NB4 (cell line): Measurements from ENCODE around the gene MGA.
A peak's percentile ranks its signal among the peaks of the same experiment; 100 is the strongest.

Experiments used
- DNase-seq: peaks from one replicate; pipeline ENCODE4 v3.0.0; 2010; ENCODE audit warnings: low read depth
- H3K4me3 ChIP-seq: one replicate; pipeline ENCODE4 v1.5.1; 2011; ENCODE audit warnings: mild to moderate bottlenecking, low read depth, low read length, moderate library complexity
- MYC ChIP-seq: IDR thresholded peaks from 2 replicates; pipeline ENCODE4 v1.6.1; 2011; ENCODE audit warnings: low read depth, low read length
- POLR2A ChIP-seq: IDR thresholded peaks from 2 replicates; pipeline ENCODE4 v1.6.1; 2011; ENCODE audit warnings: mild to moderate bottlenecking; ENCODE audit not compliant: insufficient read length; ENCODE audit errors: extremely low read depth
- TF ChIP-seq, protein P1 (sequence below): IDR thresholded peaks from 2 replicates; pipeline ENCODE4 v1.6.1; 2011; ENCODE audit warnings: low read depth, low read length
- TF ChIP-seq, protein P2 (sequence below): IDR thresholded peaks from one replicate; pipeline ENCODE4 v1.5.1; 2012; ENCODE audit warnings: low read depth, low read length

Gene MGA

DNA sequence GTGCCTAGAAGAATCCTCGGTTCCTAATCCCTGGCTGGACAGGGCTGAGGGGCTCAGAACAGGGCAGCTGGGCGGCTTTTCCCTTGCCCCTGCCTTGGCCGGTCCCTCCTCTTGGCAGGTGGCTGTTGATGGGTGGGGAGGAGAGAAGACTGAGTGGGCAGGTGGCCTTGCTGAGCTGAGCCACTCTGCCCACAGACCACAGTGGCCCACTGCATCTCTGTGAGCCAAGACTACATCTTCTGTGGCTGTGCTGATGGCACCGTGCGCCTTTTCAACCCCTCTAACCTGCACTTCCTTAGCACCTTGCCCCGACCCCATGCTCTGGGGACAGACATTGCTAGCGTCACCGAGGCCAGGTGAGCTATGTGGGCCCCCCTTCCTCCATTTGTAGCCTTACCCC is 153.2 kb downstream of the MGA start:
- no peak overlapping the region for H3K4me3 ChIP-seq
- DNase-seq = no peak
- TF ChIP-seq, protein P1, sequence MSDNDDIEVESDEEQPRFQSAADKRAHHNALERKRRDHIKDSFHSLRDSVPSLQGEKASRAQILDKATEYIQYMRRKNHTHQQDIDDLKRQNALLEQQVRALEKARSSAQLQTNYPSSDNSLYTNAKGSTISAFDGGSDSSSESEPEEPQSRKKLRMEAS = no peak
- TF ChIP-seq POLR2A (no peak), MYC (no peak)
- TF ChIP-seq, protein P2, sequence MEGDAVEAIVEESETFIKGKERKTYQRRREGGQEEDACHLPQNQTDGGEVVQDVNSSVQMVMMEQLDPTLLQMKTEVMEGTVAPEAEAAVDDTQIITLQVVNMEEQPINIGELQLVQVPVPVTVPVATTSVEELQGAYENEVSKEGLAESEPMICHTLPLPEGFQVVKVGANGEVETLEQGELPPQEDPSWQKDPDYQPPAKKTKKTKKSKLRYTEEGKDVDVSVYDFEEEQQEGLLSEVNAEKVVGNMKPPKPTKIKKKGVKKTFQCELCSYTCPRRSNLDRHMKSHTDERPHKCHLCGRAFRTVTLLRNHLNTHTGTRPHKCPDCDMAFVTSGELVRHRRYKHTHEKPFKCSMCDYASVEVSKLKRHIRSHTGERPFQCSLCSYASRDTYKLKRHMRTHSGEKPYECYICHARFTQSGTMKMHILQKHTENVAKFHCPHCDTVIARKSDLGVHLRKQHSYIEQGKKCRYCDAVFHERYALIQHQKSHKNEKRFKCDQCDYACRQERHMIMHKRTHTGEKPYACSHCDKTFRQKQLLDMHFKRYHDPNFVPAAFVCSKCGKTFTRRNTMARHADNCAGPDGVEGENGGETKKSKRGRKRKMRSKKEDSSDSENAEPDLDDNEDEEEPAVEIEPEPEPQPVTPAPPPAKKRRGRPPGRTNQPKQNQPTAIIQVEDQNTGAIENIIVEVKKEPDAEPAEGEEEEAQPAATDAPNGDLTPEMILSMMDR = no peak

DNA sequence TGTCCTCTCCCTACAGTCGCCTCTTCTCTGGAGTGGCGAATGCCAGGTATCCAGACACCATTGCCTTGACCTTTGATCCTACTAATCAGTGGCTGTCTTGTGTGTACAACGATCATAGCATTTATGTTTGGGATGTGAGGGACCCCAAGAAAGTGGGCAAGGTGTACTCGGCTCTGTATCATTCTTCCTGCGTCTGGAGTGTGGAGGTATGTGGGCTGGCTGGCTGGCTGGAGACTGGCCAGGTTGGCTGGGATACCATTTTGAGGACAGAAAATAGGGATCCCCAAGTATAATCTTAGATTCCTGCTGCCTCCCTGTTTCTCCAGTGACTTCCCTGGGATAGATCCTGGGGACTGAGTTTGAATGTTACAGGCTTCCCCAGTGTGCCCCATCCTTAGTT is 154.3 kb downstream of the MGA start:
- no peak overlapping the region for H3K4me3 ChIP-seq
- TF ChIP-seq, protein P2 = no peak
- TF ChIP-seq, protein P1 = no peak
- TF ChIP-seq MYC (no peak), POLR2A (no peak)
- DNase-seq = no peak

DNA sequence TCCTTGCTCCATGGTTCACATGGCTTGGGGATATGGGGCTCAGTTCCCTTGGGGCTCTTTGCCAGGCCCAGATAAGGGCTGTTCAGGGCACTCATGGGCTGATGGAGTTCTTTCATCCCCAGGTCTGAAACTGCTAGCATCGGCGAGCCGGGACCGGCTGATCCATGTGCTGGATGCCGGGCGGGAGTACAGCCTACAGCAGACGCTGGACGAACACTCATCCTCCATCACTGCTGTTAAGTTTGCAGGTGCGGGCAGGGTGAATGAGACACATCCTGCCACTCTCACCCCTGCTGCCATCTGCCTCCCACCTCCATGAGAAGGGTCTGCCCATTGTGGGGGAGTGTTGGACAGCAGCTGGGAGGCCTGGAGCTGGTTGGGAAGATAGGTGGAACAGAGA is 156.6 kb downstream of the MGA start:
- TF ChIP-seq, protein P2 = no peak
- TF ChIP-seq, protein P1 = no peak
- no peak for TF ChIP-seq MYC
- TF ChIP-seq POLR2A = no peak
- no peak overlapping the region for H3K4me3 ChIP-seq
- no peak for DNase-seq

DNA sequence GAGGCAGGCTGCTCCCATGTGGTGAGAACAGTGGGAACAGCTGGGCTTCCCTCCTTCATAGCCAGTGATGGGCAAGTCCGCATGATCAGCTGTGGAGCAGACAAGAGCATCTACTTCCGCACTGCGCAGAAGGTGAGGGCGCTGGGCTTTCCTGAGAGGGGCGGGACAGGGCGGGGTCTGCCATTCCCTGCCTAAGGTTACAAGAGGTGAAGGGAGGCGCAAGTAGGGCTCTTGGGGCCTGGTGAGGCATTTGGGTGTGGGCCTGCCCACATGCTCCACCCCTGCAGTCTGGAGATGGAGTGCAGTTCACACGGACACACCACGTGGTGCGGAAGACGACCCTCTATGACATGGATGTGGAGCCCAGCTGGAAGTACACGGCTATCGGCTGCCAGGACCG is 157.1 kb downstream of the MGA start:
- TF ChIP-seq, protein P1 = no peak
- TF ChIP-seq POLR2A (no peak), MYC (no peak)
- TF ChIP-seq, protein P2 = no peak

DNA sequence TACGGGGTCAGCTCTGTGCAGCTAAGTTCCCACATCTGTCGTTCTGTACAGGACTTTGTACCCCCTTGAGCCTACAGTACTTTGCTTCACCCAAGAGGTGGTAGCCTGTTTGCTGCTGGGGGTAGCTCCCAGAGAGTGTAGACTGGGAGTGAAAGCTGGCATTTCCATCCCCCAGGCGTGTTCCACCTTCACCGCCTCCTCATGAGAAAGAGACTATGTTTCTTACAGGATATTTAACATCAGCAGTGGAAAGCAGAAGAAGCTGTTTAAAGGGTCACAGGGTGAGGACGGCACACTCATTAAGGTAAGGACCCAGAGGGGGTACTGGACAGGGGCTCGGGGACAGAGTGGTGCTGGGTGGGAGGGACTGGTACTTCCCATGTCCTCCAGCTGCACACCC is 157.6 kb downstream of the MGA start:
- TF ChIP-seq MYC (no peak), POLR2A (no peak)
- TF ChIP-seq, protein P2 = no peak
- TF ChIP-seq, protein P1 = no peak
- DNase-seq = no peak
- H3K4me3 ChIP-seq = no peak overlapping the region

More for the DNA sequence above, 157.1 kb downstream of the MGA start:
- DNase-seq = no peak
- H3K4me3 ChIP-seq = no peak overlapping the region

DNA sequence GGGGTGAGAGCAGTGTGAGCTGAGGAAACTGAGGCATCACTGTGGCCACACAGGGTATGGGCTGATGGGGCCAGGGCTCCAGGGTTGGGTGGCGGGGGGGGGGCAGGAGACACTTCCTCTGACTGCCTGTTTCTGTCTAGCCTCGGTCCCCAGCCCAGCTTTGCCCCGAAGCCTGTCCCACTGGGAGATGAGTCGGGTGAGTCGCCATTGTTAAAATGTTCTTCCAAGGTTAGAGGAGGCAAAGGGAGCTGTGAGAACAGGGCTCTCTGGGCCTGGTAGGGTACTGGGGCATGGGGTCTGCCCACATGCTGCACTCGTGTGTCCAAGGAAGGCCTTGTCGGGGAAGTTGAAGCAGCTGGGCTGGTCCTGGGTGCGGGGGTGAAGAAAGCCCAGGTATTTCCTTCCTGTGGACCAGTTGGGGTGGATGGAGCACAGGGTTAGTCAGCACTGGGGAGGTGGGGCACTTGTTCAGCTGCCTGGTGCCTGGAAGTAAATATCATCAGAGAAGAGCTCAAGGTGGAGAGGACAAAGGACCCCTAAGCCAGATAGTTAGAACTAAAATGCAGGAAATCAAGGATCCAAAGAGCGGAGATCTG is 159.3 kb downstream of the MGA start:
- TF ChIP-seq, protein P1 = no peak
- no peak for TF ChIP-seq MYC
- TF ChIP-seq, protein P2 = no peak
- H3K4me3 ChIP-seq = no peak overlapping the region
- peak; percentile 32 for DNase-seq
